Vagina (tissue), 2 donors: ENCODE data around the gene CLDN22. TPM values are rescaled to one million over a fixed set of nuclear protein-coding genes. Genes with fewer than 3 reads are reported as not detected.

Source experiments
- DNase-seq, 2 donors: peaks; one replicate each; pipeline ENCODE4 v3.0.0-alpha.2; 2017; ENCODE audit errors: extremely low spot score in 2 of 2
- H3K27ac ChIP-seq: fragments of 200-600 bp; sonication (generic); one replicate; pipeline ENCODE4 v1.5.1; 2019
- H3K27me3 ChIP-seq: fragments of 200-600 bp; sonication (generic); one replicate; pipeline ENCODE4 v1.5.1; 2019
- H3K36me3 ChIP-seq, 2 donors: fragments of 200-600 bp; sonication (generic); one replicate each; pipeline ENCODE4 v1.5.1; 2017 to 2019
- H3K4me1 ChIP-seq: fragments of 200-600 bp; sonication (generic); one replicate; pipeline ENCODE4 v1.5.1; 2019
- H3K4me3 ChIP-seq, 2 donors: fragments of 200-600 bp; sonication (generic); 1 replicate in 1 of 2; 2 replicates in 1 of 2; pipeline ENCODE4 v1.5.1; 2016 to 2019
- H3K9me3 ChIP-seq: fragments of 200-600 bp; sonication (generic); one replicate; pipeline ENCODE4 v1.5.1; 2019
- CTCF ChIP-seq, 3 experiments: fragments of 450-650 bp in 2 of 3; fragments of 200-600 bp in 1 of 3; sonication (generic) in 1 of 3; IDR thresholded peaks; one replicate each; pipeline ENCODE4 v1.5.1; 2017 to 2019; ENCODE audit warnings: antibody characterized with exemption in 3 of 3, mild to moderate bottlenecking in 2 of 3, moderate library complexity in 2 of 3
- POLR2A ChIP-seq, 2 donors: fragments of 450-650 bp; IDR thresholded peaks; one replicate each; pipeline ENCODE4 v1.6.1; 2017; ENCODE audit warnings: antibody characterized with exemption in 2 of 2, mild to moderate bottlenecking in 2 of 2, moderate library complexity in 2 of 2
- POLR2AphosphoS5 ChIP-seq, 2 donors: sonication (generic); formaldehyde crosslinking; IDR thresholded peaks; one replicate each; pipeline ENCODE4 v1.9.0; 2017; ENCODE audit warnings: antibody characterized with exemption in 2 of 2, mild to moderate bottlenecking in 2 of 2, low read depth in 1 of 2; ENCODE audit not compliant: insufficient read depth in 1 of 2
- intact Hi-C: fragments of 100-400 bp; cut with DNase I; formaldehyde crosslinking; loops from one replicate; pipeline ENCODE4 v1.15.1; 2023
- total RNA-seq: library from RNA; depleted of rRNA; stranded (reverse); fragments of >200 nt; gene quantifications from one replicate; pipeline ENCODE4 v1.2.3, GENCODE V29; 2016

Gene CLDN22
- total RNA-seq, 1 donor from 2014 or later = not detected

- no peaks in the 10 kb centered on the region for H3K27me3 ChIP-seq
- no peaks in the 10 kb centered on the region for H3K36me3 ChIP-seq
- no peaks in the 10 kb centered on the region for H3K9me3 ChIP-seq
- no peak overlapping the region for H3K4me3 ChIP-seq
- intact Hi-C loops = no loop called here
- H3K4me1 ChIP-seq = peaks cover 8% of the 10 kb centered on the region
- no peak for DNase-seq
- no peak overlapping the region for H3K27ac ChIP-seq
- TF ChIP-seq CTCF (IDR thresholded peaks at IDR 0.05) = no peak
- no peak for TF ChIP-seq POLR2AphosphoS5 (IDR thresholded peaks at IDR 0.05; ENCODE audit: insufficient read depth in 1 of 2, low read depth in 1 of 2)
- TF ChIP-seq POLR2A (IDR thresholded peaks at IDR 0.05) = no peak
Observed at GRCh38 chr4:183352546-183352945, 32.5 kb upstream of the CLDN22 start.

- DNase-seq = no peak
- TF ChIP-seq POLR2AphosphoS5 (IDR thresholded peaks at IDR 0.05; ENCODE audit: insufficient read depth in 1 of 2, low read depth in 1 of 2) = no peak
- TF ChIP-seq CTCF (IDR thresholded peaks at IDR 0.05) = no peak
- no peak for TF ChIP-seq POLR2A (IDR thresholded peaks at IDR 0.05)
Observed at GRCh38 chr4:183350317-183351071, 30.4 kb upstream of the CLDN22 start.

GRCh38 chr4:183349673-183350072, 29.6 kb upstream of the CLDN22 start:
- H3K4me1 ChIP-seq = no peaks in the 10 kb centered on the region
- no peak for DNase-seq
- TF ChIP-seq POLR2AphosphoS5 (IDR thresholded peaks at IDR 0.05; ENCODE audit: insufficient read depth in 1 of 2, low read depth in 1 of 2) (no peak), POLR2A (IDR thresholded peaks at IDR 0.05) (no peak), CTCF (IDR thresholded peaks at IDR 0.05) (no peak)
- no peak overlapping the region for H3K4me3 ChIP-seq
- no peaks in the 10 kb centered on the region for H3K36me3 ChIP-seq
- H3K27ac ChIP-seq = no peak overlapping the region
- no peaks in the 10 kb centered on the region for H3K27me3 ChIP-seq
- intact Hi-C loops = no loop called here
- no peaks in the 10 kb centered on the region for H3K9me3 ChIP-seq

More at GRCh38 chr4:183350317-183351071, 30.4 kb upstream of the CLDN22 start:
- H3K9me3 ChIP-seq = no peaks in the 10 kb centered on the region
- H3K4me1 ChIP-seq = peaks cover 3% of the 10 kb centered on the region
- intact Hi-C loops = no loop called here
- no peaks in the 10 kb centered on the region for H3K36me3 ChIP-seq
- H3K4me3 ChIP-seq = no peak overlapping the region
- no peaks in the 10 kb centered on the region for H3K27me3 ChIP-seq
- no peak overlapping the region for H3K27ac ChIP-seq

- no peak for DNase-seq
- TF ChIP-seq CTCF (IDR thresholded peaks at IDR 0.05) = no peak
- TF ChIP-seq POLR2AphosphoS5 (IDR thresholded peaks at IDR 0.05; ENCODE audit: insufficient read depth in 1 of 2, low read depth in 1 of 2) = no peak
- TF ChIP-seq POLR2A (IDR thresholded peaks at IDR 0.05) = no peak
- Histone ChIP-seq H3K4me1 (no peaks in the 10 kb centered on the region), H3K27ac (no peak overlapping the region), H3K36me3 (no peaks in the 10 kb centered on the region), H3K4me3 (no peak overlapping the region), H3K9me3 (no peaks in the 10 kb centered on the region), H3K27me3 (no peaks in the 10 kb centered on the region)
- intact Hi-C loops = no loop called here
Observed at GRCh38 chr4:183348706-183349659, 28.9 kb upstream of the CLDN22 start.
